Stimulated activated CD8-positive, alpha-beta memory T cell treated with anti-CD3 and anti-CD28 coated beads, Interleukin-4, amount 100 ng/mL, for 4 hours (primary cell): ENCODE measurements around the gene NUP160.
"Not testable (repeated sequence)": the region's sequence is repeated elsewhere in the genome, so short reads cannot be mapped to it uniquely, and the experiment has no call there.

Experiments
- DNase-seq, 2 donors: peaks; one replicate each; pipeline ENCODE4 v3.0.0-alpha.2; 2020; ENCODE audit warnings: low read depth in 2 of 2, low spot score in 1 of 2

The NUP160 gene

GRCh38 chr11:47847892-47848699 is at the start of gene NUP160:
TSS of gene NUP160 (minus strand) at chr11:47848350. CDS start at chr11:47848318, 32 bp downstream.
- DNase-seq = peak; percentile 73 to 78

DNA sequence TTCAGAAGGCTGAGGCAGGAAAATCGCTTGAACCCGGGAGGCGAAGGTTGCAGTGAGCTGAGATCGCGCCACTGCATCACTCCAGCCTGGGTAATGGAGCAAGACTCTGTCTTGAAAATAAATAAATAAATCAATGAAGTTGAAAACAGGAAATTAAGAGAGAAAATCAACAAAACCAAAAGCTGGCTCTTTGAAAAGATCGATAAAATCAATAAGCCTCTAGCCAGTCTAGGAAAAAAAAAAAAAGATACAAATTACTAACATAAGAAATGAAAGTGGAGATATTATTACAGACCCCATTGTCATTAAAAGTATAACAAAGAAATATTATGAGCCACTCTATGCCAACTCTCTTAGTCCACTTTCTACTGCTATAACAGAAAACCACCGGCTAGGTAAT is 48.0 kb upstream of the NUP160 start:
- DNase-seq = no peak

- no peak for DNase-seq
These were observed 46.9 kb upstream of the NUP160 start for GRCh38 chr11:47895035-47895434.

GRCh38 chr11:47892546-47893276 is 44.6 kb upstream of the NUP160 start:
- DNase-seq = not testable (repeated sequence)

DNA sequence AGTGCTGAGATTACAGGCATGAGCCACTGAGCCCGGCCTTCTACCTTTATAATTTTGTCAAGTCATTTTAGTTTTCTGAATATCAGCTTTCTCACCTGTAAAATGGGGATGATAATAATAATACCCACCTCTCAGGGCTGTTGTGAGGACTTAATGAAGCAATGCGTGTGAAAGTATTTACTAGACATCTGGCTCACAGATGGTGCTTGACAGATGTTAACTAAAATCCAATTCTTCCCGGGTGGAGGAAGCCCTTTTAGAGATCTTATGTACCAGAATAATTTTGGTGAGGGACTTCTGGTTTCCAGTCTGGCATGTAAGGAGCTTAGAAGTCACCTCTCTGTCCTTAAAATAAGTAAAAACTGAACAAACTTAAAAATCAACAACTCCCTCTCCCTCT is 43.7 kb upstream of the NUP160 start:
- no peak for DNase-seq

- DNase-seq = no peak
These were observed 41.7 kb upstream of the NUP160 start for GRCh38 chr11:47889714-47890441.

- no peak for DNase-seq
These were observed 39.9 kb upstream of the NUP160 start for GRCh38 chr11:47887910-47888569.

DNA sequence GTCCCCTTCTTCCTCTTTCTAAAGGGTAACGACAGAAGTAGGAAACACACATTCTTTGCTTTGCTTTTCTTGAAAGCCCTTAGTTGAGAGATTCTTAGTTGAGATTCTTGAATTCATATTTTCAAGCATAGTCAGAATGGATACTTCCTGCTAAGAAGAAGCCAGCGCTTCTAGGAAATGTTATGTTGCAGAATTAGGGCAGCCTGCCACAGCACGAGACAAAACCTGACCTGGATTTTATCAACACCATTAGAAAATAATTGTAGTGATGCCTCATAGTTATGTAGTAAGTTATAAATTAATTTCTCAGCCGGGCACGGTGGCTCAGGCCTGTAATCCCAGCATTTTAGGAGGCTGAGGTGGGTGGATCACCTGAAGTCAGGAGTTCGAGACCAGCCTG is 37.9 kb upstream of the NUP160 start:
- DNase-seq = no peak

- DNase-seq = not testable (repeated sequence)
These were observed 34.3 kb upstream of the NUP160 start for GRCh38 chr11:47882437-47882836.

DNA sequence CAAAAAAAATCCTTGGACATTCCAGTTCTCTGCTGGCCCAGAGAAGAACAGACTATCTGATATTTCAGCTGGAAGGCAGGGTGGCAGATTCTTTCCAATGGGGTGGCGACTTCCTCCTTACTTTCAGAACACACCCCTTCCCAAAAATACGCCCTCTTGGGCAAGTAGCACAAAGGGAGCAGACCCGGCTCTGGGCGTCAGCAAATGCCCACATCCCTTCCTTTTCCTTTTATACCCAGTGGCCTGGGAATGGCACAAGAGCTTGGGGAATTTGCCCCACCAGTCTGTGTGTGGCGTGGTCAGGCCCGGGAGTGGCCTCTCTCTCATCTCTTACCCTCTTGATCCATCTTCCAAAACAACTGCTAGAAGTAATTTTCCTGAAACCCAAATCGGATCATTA is 33.0 kb upstream of the NUP160 start:
- DNase-seq = no peak

- DNase-seq = no peak
These were observed 31.4 kb upstream of the NUP160 start for GRCh38 chr11:47879259-47880158.

GRCh38 chr11:47875858-47876257 is 27.7 kb upstream of the NUP160 start:
- DNase-seq = not testable (repeated sequence)

DNA sequence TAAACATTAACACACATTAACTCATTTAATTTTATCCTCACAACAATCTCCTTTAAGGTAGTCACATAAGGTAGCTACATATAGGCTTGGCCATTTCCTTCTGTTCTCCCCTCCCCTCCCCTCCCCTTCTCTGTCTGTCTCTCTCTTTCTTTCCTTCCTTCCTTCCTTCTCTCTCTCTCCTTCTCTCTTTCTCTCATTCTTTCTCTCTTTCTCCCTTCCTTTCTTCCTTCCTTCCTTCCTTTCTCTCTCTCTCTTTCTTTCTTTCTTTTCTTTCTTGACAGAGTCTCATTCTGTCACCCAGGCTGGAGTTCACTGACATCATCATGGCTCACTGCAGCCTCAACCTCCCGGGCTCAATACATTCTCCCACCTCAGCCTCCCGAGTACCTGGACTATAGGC is 22.3 kb upstream of the NUP160 start:
- no peak for DNase-seq

- no peak for DNase-seq
These were observed 21.6 kb upstream of the NUP160 start for GRCh38 chr11:47869544-47870393.

GRCh38 chr11:47867823-47868222 is 19.7 kb upstream of the NUP160 start:
- DNase-seq = no peak

DNA sequence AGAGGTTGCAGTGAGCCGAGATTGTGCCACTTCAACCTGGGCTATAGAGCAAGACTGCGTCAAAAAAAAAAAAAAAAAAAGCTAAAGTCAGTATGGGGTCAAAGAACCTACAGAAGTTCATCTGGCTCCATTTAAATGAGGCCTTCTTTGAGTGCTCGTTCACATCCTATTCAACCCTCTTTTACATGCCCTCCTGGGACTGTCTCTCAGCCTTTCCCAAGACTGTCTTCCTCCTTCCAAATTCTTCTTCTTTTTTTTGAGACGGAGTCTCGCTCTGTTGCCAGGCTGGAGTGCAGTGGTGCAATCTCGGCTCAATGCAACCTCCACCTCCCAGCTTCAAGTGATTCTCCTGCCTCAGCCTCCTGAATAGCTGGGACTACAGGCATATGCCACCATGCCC is 18.7 kb upstream of the NUP160 start:
- not testable (repeated sequence) for DNase-seq

DNA sequence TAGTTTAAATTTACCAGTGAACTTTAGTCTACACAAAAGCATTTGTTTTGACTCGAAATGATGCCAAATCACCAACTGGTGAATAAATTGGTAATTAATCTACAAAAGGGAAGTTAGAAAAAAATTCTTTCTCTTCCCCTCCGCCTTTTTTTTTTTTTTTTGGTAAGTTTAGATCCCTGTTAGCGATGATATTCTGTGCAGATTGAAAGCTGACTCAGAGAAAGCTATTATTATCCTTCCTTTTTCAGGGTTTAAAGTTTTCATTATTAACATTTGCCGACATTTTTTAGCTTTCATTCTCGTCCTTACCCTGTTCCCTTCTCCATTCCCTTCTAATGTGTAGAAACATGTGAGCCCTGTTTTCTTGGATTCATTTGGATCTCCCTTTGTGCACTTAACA is 16.8 kb upstream of the NUP160 start:
- DNase-seq = no peak

DNA sequence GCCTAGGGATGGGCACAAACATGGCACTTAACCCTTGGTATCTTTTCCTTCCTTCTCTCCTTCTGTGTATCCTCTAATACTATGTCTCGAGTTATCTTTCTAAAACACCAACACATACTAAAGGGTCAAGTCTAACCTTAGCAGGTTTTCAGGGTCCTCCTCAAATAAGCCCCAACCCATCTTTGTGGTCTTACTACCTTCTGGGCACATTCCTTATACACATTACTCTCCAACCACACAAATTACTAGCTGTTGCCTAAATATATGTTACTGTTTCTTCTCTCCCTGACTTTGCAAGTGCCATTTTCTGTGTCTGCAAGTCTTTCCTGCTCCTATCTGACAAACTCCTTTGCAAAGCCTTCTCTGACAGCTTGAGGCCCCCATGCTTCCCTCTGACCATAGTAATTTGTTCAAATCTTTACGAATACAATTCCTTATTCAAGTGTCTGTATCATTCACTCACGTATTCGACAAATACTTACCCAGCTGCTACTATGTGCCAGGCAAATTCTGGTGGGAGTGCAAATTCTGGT is 15.8 kb upstream of the NUP160 start:
- DNase-seq = no peak
